Prostate gland (tissue), 2 donors: ENCODE results near the gene ZNF121.

Experiments
- CTCF ChIP-seq, 4 experiments: fragments of 200-600 bp in 2 of 4; fragments of 450-650 bp in 2 of 4; sonication (generic) in 2 of 4; IDR thresholded peaks; 1 replicate in 3 of 4; 2 replicates in 1 of 4; pipeline ENCODE4 v1.5.1; 2016 to 2019; ENCODE audit warnings: antibody characterized with exemption in 4 of 4, mild to moderate bottlenecking in 2 of 4, moderate library complexity in 2 of 4
- POLR2A ChIP-seq: fragments of 450-650 bp; IDR thresholded peaks from one replicate; pipeline ENCODE4 v1.6.1; 2016; ENCODE audit warnings: antibody characterized with exemption, mild to moderate bottlenecking
- POLR2AphosphoS5 ChIP-seq: sonication (generic); formaldehyde crosslinking; IDR thresholded peaks from one replicate; pipeline ENCODE4 v1.6.1; 2017; ENCODE audit warnings: antibody characterized with exemption

DNA sequence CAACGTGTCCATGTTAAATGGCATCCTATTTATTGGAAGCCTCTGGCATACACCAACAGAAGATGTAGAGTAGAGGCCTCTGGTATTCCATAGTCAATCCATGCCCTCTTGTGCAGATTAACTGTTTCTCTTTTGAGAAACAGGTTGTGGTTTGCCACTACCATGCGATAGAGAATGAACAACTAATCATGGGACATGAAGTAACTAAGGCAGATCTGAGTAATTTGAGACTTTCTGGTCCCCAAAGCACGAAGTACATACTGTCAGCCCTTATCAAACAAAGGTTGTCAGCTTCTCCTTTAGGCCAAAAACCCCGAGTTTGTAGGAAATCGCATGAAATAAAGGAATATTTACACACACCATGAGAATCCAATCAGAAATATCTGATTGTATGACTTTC is 3.6 kb downstream of the ZNF121 start:
- TF ChIP-seq CTCF (IDR thresholded peaks at IDR 0.05) (no peak), POLR2A (no peak), POLR2AphosphoS5 (no peak)
